GM23248 (cell line): ENCODE data around the gene CHD3. TPM values are rescaled to one million over a fixed set of nuclear protein-coding genes. Genes with fewer than 3 reads are reported as not detected.

ENCODE experiments used
- DNase-seq: peaks from one replicate; pipeline ENCODE4 v3.0.0-alpha.2; 2015
- H2AFZ ChIP-seq: fragments of 200-600 bp; sonication (generic); 2 replicates; pipeline ENCODE4 v1.6.1; 2016; ENCODE audit warnings: antibody characterized with exemption
- H3F3A ChIP-seq: fragments of 200-600 bp; sonication (generic); 2 replicates; pipeline ENCODE4 v1.6.1; 2016; ENCODE audit warnings: mild to moderate bottlenecking, antibody characterized with exemption, mixed run types; ENCODE audit not compliant: insufficient read depth
- H3K27ac ChIP-seq: fragments of 200-600 bp; sonication (generic); 2 replicates; pipeline ENCODE4 v1.5.1; 2016; ENCODE audit warnings: mild to moderate bottlenecking
- H3K27me3 ChIP-seq: fragments of 200-600 bp; sonication (generic); replicated peaks from 2 replicates; pipeline ENCODE4 v1.6.1; 2016; ENCODE audit warnings: mild to moderate bottlenecking; ENCODE audit not compliant: insufficient read depth
- H3K36me3 ChIP-seq: fragments of 200-600 bp; sonication (generic); 2 replicates; pipeline ENCODE4 v1.6.1; 2016; ENCODE audit warnings: low read depth, mild to moderate bottlenecking
- H3K4me1 ChIP-seq: fragments of 200-600 bp; sonication (generic); 2 replicates; pipeline ENCODE4 v1.6.1; 2016; ENCODE audit warnings: mild to moderate bottlenecking; ENCODE audit not compliant: insufficient read depth
- H3K4me2 ChIP-seq: fragments of 200-600 bp; sonication (generic); one replicate; pipeline ENCODE4 v1.6.1; 2016; ENCODE audit warnings: mild to moderate bottlenecking; ENCODE audit not compliant: unreplicated experiment
- H3K4me3 ChIP-seq: fragments of 200-600 bp; sonication (generic); 2 replicates; pipeline ENCODE4 v1.5.1; 2016; ENCODE audit warnings: mild to moderate bottlenecking
- H3K79me2 ChIP-seq: fragments of 200-600 bp; sonication (generic); 2 replicates; pipeline ENCODE4 v1.6.1; 2016; ENCODE audit warnings: mild to moderate bottlenecking; ENCODE audit not compliant: insufficient read depth
- H3K9ac ChIP-seq: fragments of 200-600 bp; sonication (generic); 2 replicates; pipeline ENCODE4 v1.6.1; 2016; ENCODE audit warnings: mild to moderate bottlenecking
- H3K9me2 ChIP-seq: fragments of 200-600 bp; sonication (generic); 2 replicates; pipeline ENCODE4 v1.6.1; 2016; ENCODE audit warnings: mixed run types, mild to moderate bottlenecking, moderate library complexity; ENCODE audit not compliant: insufficient read depth
- H3K9me3 ChIP-seq: fragments of 200-600 bp; sonication (generic); one replicate; pipeline ENCODE4 v1.6.1; 2017; ENCODE audit warnings: low read depth
- H4K20me1 ChIP-seq: fragments of 200-600 bp; sonication (generic); 2 replicates; pipeline ENCODE4 v1.6.0; 2016; ENCODE audit not compliant: insufficient read depth
- EZH2 ChIP-seq: fragments of 200-600 bp; sonication (generic); IDR thresholded peaks from 2 replicates; pipeline ENCODE4 v1.6.1; 2018; ENCODE audit warnings: antibody characterized with exemption, mild to moderate bottlenecking; ENCODE audit not compliant: insufficient read depth, poor library complexity, severe bottlenecking
- EZH2phosphoT487 ChIP-seq: fragments of 200-600 bp; sonication (generic); IDR thresholded peaks from 2 replicates; pipeline ENCODE4 v1.6.1; 2018; ENCODE audit warnings: antibody characterized with exemption, moderate library complexity, mild to moderate bottlenecking, low read depth; ENCODE audit not compliant: insufficient read depth
- WGBS, 2 experiments: methylation state at CpG; one replicate each; pipeline ENCODE4 v1.1.6; 2015 to 2017; ENCODE audit warnings: low lambda C conversion rate in 2 of 2, low coverage in 1 of 2; ENCODE audit errors: missing lambda C conversion rate in 2 of 2; 5-methylcytosine and 5-hydroxymethylcytosine counted together
- in situ Hi-C: fragments of 300-500 bp; cut with MboI; formaldehyde crosslinking; loops from 2 replicates; pipeline ENCODE4 v1.15.0; 2020
- polyA plus RNA-seq: library from polyadenylated mRNA; unstranded; fragments of >200 nt; fragmentation: Nextera tagmentation; extraction: Ambion mirVana; gene quantifications from 2 replicates; pipeline ENCODE4 v1.2.1, GENCODE V29; 2016
- total RNA-seq: library from RNA; depleted of rRNA; stranded (reverse); fragments of >200 nt; shearing (Covaris generic); gene quantifications from 2 replicates; pipeline ENCODE4 v1.2.3, GENCODE V29; 2014

Gene CHD3
- total and polyA plus RNA-seq, 2 experiments from 2014 or later, result 16.0 to 73.6 TPM

DNA sequence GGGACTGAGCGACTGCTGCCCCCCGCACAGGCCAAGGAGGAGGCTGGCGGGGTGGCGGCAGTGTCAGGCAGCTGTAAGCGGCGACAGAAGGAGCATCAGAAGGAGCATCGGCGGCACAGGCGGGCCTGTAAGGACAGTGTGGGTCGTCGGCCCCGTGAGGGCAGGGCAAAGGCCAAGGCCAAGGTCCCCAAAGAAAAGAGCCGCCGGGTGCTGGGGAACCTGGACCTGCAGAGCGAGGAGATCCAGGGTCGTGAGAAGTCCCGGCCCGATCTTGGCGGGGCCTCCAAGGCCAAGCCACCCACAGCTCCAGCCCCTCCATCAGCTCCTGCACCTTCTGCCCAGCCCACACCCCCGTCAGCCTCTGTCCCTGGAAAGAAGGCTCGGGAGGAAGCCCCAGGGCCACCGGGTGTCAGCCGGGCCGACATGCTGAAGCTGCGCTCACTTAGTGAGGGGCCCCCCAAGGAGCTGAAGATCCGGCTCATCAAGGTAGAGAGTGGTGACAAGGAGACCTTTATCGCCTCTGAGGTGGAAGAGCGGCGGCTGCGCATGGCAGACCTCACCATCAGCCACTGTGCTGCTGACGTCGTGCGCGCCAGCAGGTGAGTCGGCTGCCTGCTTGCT, 39.3 kb upstream of the CHD3 start:
- H3K36me3 ChIP-seq, result no peaks in the 10 kb centered on the region; the same call in 1 of the 2 replicates
- in situ Hi-C loops, result no loop called here
- 91% methylated on average over 35 of the region's 35 CpGs for WGBS, 2 experiments
- H3K9ac ChIP-seq, result no peak overlapping the region
- H3K9me2 ChIP-seq, result no peaks in the 10 kb centered on the region
- H3K27ac ChIP-seq, result no peak overlapping the region
- H3K79me2 ChIP-seq, result peaks cover 67% of the 10 kb centered on the region
- H3K4me2 ChIP-seq, result no peak overlapping the region
- no peak for DNase-seq
- no peaks in the 10 kb centered on the region; the same call in 1 of the 2 replicates for H3K4me1 ChIP-seq
- H2AFZ ChIP-seq, result no peak overlapping the region
- no peaks in the 10 kb centered on the region for H3K9me3 ChIP-seq
- H3K27me3 ChIP-seq, result no peaks in the 10 kb centered on the region
- no peak for TF ChIP-seq EZH2phosphoT487
- TF ChIP-seq EZH2, result no peak
- H4K20me1 ChIP-seq, result no peaks in the 10 kb centered on the region
- peaks cover 16% of the 10 kb centered on the region; the same call in 1 of the 2 replicates for H3F3A ChIP-seq
- H3K4me3 ChIP-seq, result no peak overlapping the region

DNA sequence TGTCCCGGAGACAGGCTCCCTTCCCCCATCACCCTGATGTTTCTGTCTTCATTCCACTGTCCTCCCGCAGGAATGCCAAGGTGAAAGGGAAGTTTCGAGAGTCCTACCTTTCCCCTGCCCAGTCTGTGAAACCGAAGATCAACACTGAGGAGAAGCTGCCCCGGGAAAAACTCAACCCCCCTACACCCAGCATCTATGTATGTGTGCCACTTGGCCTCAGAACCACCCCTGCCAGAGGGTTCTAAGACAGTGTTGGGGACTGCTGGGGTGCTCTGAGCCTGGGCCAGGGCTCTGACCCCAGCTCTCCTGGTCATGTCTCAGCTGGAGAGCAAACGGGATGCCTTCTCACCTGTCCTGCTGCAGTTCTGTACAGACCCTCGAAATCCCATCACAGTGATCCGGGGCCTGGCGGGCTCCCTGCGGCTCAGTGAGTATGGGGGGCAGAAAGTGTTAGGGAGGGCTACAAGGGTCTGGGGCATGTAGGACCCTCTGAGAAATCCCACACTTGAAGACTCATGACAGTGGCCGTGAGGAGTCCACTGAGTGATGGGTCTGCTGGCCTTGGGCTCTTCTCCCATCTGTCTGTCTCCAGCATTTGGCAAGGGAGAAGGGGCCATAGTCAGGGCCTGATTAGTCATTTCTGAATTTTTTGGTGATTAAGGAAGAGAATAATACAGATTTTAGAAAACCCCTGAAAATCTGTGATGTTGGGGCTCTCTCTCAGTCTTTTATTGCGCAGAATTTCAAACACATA, 38.7 kb upstream of the CHD3 start:
- Histone ChIP-seq H3K4me1 (no peaks in the 10 kb centered on the region; the same call in 1 of the 2 replicates), H3K4me3 (no peak overlapping the region), H3K9ac (no peak overlapping the region), H3K9me2 (no peaks in the 10 kb centered on the region), H2AFZ (no peak overlapping the region), H3K4me2 (no peak overlapping the region), H4K20me1 (no peaks in the 10 kb centered on the region), H3K79me2 (peaks cover 66% of the 10 kb centered on the region), H3K27ac (no peak overlapping the region), H3K27me3 (no peaks in the 10 kb centered on the region), H3F3A (peaks cover 20% of the 10 kb centered on the region; the same call in 1 of the 2 replicates), H3K9me3 (no peaks in the 10 kb centered on the region), H3K36me3 (no peaks in the 10 kb centered on the region; the same call in 1 of the 2 replicates)
- in situ Hi-C loops, result loop anchor here (10.0 kb wide), 1 partner anchor 105 kb away; no protein-coding TSS in a partner anchor
- WGBS, 2 experiments, result 80 to 85% methylated on average over 12 of the region's 12 CpGs
- DNase-seq, result no peak
- TF ChIP-seq EZH2phosphoT487 (no peak), EZH2 (no peak)

DNA sequence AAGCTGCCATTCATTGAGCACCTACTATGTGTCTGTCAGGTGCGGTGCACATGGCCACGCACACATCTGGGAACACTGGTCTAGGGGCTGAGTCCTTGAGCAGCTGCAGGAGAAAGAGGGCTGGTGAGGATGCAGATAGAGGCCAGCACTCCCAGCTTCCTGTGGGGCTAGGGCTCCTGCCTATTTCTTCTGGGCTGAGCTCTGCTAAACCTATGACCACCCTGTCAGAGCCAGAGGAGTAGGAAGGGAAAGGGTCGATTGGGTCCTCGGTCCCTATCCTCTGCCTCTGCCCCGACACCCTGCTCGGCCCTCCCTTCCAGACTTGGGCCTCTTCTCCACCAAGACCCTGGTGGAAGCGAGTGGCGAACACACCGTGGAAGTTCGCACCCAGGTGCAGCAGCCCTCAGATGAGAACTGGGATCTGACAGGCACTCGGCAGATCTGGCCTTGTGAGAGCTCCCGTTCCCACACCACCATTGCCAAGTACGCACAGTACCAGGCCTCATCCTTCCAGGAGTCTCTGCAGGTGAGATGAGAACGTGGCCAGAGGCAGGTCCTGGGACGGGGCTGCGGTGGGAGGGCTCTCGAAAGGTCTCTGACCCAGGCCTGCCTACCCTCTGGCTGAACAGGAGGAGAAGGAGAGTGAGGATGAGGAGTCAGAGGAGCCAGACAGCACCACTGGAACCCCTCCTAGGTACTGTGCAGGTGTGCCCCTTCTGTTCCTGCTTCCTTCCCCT, 37.7 kb upstream of the CHD3 start:
- H3K27ac ChIP-seq, result no peak overlapping the region

More for the DNA sequence above, 37.7 kb upstream of the CHD3 start:
- TF ChIP-seq EZH2phosphoT487 (no peak), EZH2 (no peak)
- H3K9me3 ChIP-seq, result no peaks in the 10 kb centered on the region
- no peak overlapping the region for H3K4me3 ChIP-seq
- no peak overlapping the region for H3K4me2 ChIP-seq
- 87 to 90% methylated on average over 17 of the region's 17 CpGs for WGBS, 2 experiments
- H3K36me3 ChIP-seq, result no peaks in the 10 kb centered on the region; the same call in 1 of the 2 replicates
- peaks cover 29% of the 10 kb centered on the region; the same call in 1 of the 2 replicates for H3F3A ChIP-seq
- no peaks in the 10 kb centered on the region for H3K9me2 ChIP-seq
- no peaks in the 10 kb centered on the region for H4K20me1 ChIP-seq
- H2AFZ ChIP-seq, result no peak overlapping the region
- no peak overlapping the region for H3K9ac ChIP-seq
- no peak for DNase-seq
- H3K27me3 ChIP-seq, result no peaks in the 10 kb centered on the region
- H3K4me1 ChIP-seq, result 0 out of 2 replicates have a peak, but pooled peaks cover 8% of the 10 kb centered on the region
- in situ Hi-C loops, result loop anchor here (10.0 kb wide), 1 partner anchor 106 kb away; no protein-coding TSS in a partner anchor
- H3K79me2 ChIP-seq, result peaks cover 58% of the 10 kb centered on the region
